PC-9 (cell line): ENCODE results near the gene MRPL52. TPM values are rescaled to one million over a fixed set of nuclear protein-coding genes. Genes with fewer than 3 reads are reported as not detected.
"Not testable (repeated sequence)": the region's sequence is repeated elsewhere in the genome, so short reads cannot be mapped to it uniquely, and the experiment has no call there.

Experiments used
- BruUV-seq: library from RNA; stranded (reverse); fragments of 400-500 nt; replicated peaks from 2 replicates; lab custom pipeline; 2021; lab: Mats Ljungman, UMichigan
- CTCF ChIA-PET: fragments of 300-600 bp; sonication (Branson Sonifier 250); formaldehyde crosslinking; loops from one replicate; lab custom pipeline; 2022; ENCODE audit warnings: antibody characterized with exemption; lab: Charles Lee
- POLR2A ChIA-PET: fragments of 300-600 bp; sonication (Branson Sonifier 250); formaldehyde crosslinking; loops from one replicate; lab custom pipeline; 2022; ENCODE audit warnings: antibody characterized with exemption; ENCODE audit not compliant: unreplicated experiment; lab: Charles Lee
- DNase-seq, 2 experiments: peaks; one replicate each; pipeline versions ENCODE4 v3.0.0 to v3.0.0-alpha.2; 2015 to 2022; ENCODE audit warnings: mixed read lengths in 1 of 2
- H2AFZ ChIP-seq: fragments of 200-600 bp; sonication (generic); 2 replicates; pipeline ENCODE4 v1.8.1; 2017; ENCODE audit warnings: antibody characterized with exemption
- H3F3A ChIP-seq: fragments of 200-600 bp; sonication (generic); 2 replicates; pipeline ENCODE4 v1.8.1; 2017; ENCODE audit warnings: antibody characterized with exemption, mild to moderate bottlenecking, low read depth; ENCODE audit not compliant: insufficient read depth
- H3K27ac ChIP-seq: fragments of 200-600 bp; sonication (generic); 2 replicates; pipeline ENCODE4 v1.6.1; 2016; ENCODE audit warnings: mixed run types
- H3K27me3 ChIP-seq: fragments of 200-600 bp; sonication (generic); 2 replicates; pipeline ENCODE4 v1.6.1; 2016; ENCODE audit warnings: low read depth, mixed run types; ENCODE audit not compliant: insufficient read depth
- H3K36me3 ChIP-seq: fragments of 200-600 bp; sonication (generic); 2 replicates; pipeline ENCODE4 v1.6.1; 2016; ENCODE audit warnings: low read depth, mixed run types
- H3K4me1 ChIP-seq: fragments of 200-600 bp; sonication (generic); replicated peaks from 2 replicates; pipeline ENCODE4 v1.6.1; 2016; ENCODE audit warnings: mixed run types; ENCODE audit not compliant: insufficient read depth
- H3K4me2 ChIP-seq: fragments of 200-600 bp; sonication (generic); 2 replicates; pipeline ENCODE4 v1.6.1; 2017; ENCODE audit warnings: mixed run types
- H3K4me3 ChIP-seq: fragments of 200-600 bp; sonication (generic); 2 replicates; pipeline ENCODE4 v1.6.1; 2016; ENCODE audit warnings: mixed run types
- H3K79me2 ChIP-seq: fragments of 200-600 bp; sonication (generic); 2 replicates; pipeline ENCODE4 v1.6.1; 2017; ENCODE audit warnings: low read depth, mixed run types
- H3K9me2 ChIP-seq: fragments of 200-600 bp; sonication (generic); 2 replicates; pipeline ENCODE4 v1.8.1; 2017; ENCODE audit warnings: mild to moderate bottlenecking; ENCODE audit not compliant: insufficient read depth
- H3K9me3 ChIP-seq: fragments of 200-600 bp; sonication (generic); 2 replicates; pipeline ENCODE4 v1.8.1; 2016; ENCODE audit warnings: low read depth; ENCODE audit not compliant: insufficient read depth
- H4K20me1 ChIP-seq: fragments of 200-600 bp; sonication (generic); 2 replicates; pipeline ENCODE4 v1.8.1; 2017; ENCODE audit not compliant: insufficient read depth
- CTCF ChIP-seq: fragments of 200-600 bp; sonication (generic); conservative IDR thresholded peaks from 2 replicates; pipeline ENCODE4 v1.6.1; 2017; ENCODE audit warnings: mixed run types, antibody characterized with exemption, mild to moderate bottlenecking, moderate library complexity
- EZH2 ChIP-seq: fragments of 200-600 bp; sonication (generic); IDR thresholded peaks from 2 replicates; pipeline ENCODE4 v1.8.0; 2017; ENCODE audit warnings: antibody characterized with exemption, low read depth
- intact Hi-C: fragments of 100-400 bp; cut with micrococcal nuclease; formaldehyde crosslinking; loops from one replicate; pipeline ENCODE4 v1.10.0; 2022; ENCODE audit not compliant: unreplicated experiment
- total RNA-seq: library from RNA; stranded (reverse); gene quantifications from 2 replicates; pipeline ENCODE4 v1.2.3, GENCODE V29; 2021

Gene MRPL52
- total RNA-seq, 1 experiment from 2014 or later, result 76.7 TPM

GRCh38 chr14:22802860-22803686, 26.6 kb upstream of the MRPL52 start:
- intact Hi-C loops, result no loop called here
- no peaks in the 10 kb centered on the region for H3K27me3 ChIP-seq
- no peaks in the 10 kb centered on the region for H3K79me2 ChIP-seq
- H3K4me1 ChIP-seq, result peaks cover 12% of the 10 kb centered on the region
- no peaks in the 10 kb centered on the region for H4K20me1 ChIP-seq
- no peaks in the 10 kb centered on the region for H3K9me2 ChIP-seq
- H3K27ac ChIP-seq, result no peak overlapping the region
- DNase-seq, result no peak
- no peaks in the 10 kb centered on the region for H3K9me3 ChIP-seq
- H2AFZ ChIP-seq, result no peak overlapping the region
- ChIA-PET POLR2A (interaction anchor here (0.6 kb wide), 1 partner anchor 153 kb away, joined by 4 read pairs; no protein-coding TSS in a partner anchor), CTCF (no interaction called here)
- H3K4me2 ChIP-seq, result no peak overlapping the region
- TF ChIP-seq EZH2, result no peak
- TF ChIP-seq CTCF, result no peak
- H3K4me3 ChIP-seq, result no peak overlapping the region
- no TSS peak for BruUV-seq
- H3F3A ChIP-seq, result peaks cover 5% of the 10 kb centered on the region; the same call in 1 of the 2 replicates
- H3K36me3 ChIP-seq, result no peaks in the 10 kb centered on the region

DNA sequence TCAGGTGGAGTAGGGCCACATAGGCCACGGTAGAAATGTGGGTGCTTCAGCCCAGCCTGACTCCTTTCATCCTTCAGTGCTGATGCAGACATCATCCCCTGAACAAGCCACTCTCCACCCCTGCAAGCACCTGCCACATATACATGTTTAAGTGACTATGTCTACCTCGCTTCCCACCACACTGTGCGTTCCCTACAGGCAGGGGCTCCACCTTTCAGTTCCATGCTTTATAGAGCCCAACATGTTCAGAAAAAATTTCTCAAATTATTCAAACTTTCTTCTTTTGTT, 26.1 kb upstream of the MRPL52 start:
- no peak overlapping the region for H2AFZ ChIP-seq
- H3K36me3 ChIP-seq, result no peaks in the 10 kb centered on the region
- BruUV-seq, result no TSS peak
- H4K20me1 ChIP-seq, result no peaks in the 10 kb centered on the region
- intact Hi-C loops, result no loop called here
- no peak for DNase-seq
- H3K27ac ChIP-seq, result no peak overlapping the region
- ChIA-PET CTCF (no interaction called here), POLR2A (no interaction called here)
- H3K9me3 ChIP-seq, result no peaks in the 10 kb centered on the region
- H3K4me2 ChIP-seq, result no peak overlapping the region
- H3K27me3 ChIP-seq, result no peaks in the 10 kb centered on the region
- H3F3A ChIP-seq, result peaks cover 5% of the 10 kb centered on the region; the same call in 1 of the 2 replicates
- no peak overlapping the region for H3K4me3 ChIP-seq
- no peaks in the 10 kb centered on the region for H3K9me2 ChIP-seq
- no peak for TF ChIP-seq CTCF
- TF ChIP-seq EZH2, result no peak
- no peaks in the 10 kb centered on the region for H3K79me2 ChIP-seq
- H3K4me1 ChIP-seq, result peaks cover 17% of the 10 kb centered on the region

DNA sequence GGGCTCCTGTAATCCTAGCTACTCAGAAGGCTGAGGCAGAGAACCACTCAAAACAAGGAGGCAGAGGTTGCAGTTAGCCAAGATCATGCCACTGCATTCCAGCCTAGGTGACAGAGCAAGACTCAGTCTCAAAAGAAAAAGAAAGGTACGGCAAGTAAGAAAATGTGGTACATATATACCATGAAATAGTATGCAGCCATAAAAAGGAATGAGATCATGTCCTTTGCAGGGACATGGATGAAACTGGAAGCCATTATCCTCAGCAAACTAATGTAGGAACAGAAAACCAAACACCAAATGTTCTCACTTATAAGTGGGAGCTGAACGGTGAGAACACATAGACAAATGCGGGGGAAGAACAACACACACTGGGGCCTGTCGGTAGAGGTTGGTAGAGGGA, 24.5 kb upstream of the MRPL52 start:
- POLR2A ChIA-PET, intact Hi-C loops, H4K20me1 ChIP-seq, H3K4me2 ChIP-seq, H3K79me2 ChIP-seq, H3K27ac ChIP-seq, H3K9me3 ChIP-seq, BruUV-seq, H3K4me3 ChIP-seq, H3K27me3 ChIP-seq, DNase-seq, H3F3A ChIP-seq, H3K36me3 ChIP-seq, H3K9me2 ChIP-seq, CTCF ChIA-PET, H2AFZ ChIP-seq: not testable (repeated sequence)
- H3K4me1 ChIP-seq, result peaks cover 19% of the 10 kb centered on the region
